OCI-M1 (cell line): Measurements from ENCODE around the gene NUP214.
"Not testable (repeated sequence)": the region's sequence is repeated elsewhere in the genome, so short reads cannot be mapped to it uniquely, and the experiment has no call there.

Experiments used
- DNase-seq: peaks from one replicate; lab custom pipeline; 2025; lab: John Stamatoyannopoulos, UW

Gene NUP214

DNA sequence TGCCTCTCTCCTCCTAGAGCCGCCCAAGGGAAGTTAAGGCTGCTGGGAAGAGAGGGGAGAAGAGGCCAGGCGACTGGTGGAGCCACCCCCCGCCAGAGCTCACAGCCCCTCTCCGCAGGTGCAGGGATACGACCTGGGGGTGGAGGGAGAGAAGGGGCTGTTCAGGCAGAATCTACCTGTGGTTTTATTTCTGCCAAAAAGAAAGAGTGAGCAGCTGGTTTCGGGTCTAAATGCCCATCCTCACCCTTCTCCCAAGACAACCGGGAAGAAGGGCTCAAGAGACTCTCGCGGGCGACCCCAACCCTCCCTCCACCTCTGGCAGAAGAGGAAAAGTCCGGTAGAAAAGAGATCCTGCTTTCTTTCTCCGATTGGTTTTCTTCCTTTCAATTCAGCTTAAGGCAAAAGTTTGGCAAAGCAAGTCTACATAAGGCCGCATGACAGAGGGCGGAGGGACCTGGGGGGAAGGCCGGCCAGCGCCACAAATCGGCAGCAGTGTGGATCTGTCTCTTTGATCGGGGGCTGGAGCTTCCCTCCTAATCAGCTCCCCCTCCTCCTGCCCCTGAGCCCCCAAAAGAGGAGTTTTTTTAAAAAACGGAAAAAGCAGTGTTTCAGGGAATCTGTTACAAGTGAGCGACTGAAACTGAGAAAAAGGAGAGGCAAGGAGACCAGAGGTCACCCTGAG lies 134.7 kb downstream of the NUP214 start:
- no peak for DNase-seq

- no peak for DNase-seq
Measured at GRCh38 chr9:131260751-131261452, 135.5 kb downstream of the NUP214 start.

DNA sequence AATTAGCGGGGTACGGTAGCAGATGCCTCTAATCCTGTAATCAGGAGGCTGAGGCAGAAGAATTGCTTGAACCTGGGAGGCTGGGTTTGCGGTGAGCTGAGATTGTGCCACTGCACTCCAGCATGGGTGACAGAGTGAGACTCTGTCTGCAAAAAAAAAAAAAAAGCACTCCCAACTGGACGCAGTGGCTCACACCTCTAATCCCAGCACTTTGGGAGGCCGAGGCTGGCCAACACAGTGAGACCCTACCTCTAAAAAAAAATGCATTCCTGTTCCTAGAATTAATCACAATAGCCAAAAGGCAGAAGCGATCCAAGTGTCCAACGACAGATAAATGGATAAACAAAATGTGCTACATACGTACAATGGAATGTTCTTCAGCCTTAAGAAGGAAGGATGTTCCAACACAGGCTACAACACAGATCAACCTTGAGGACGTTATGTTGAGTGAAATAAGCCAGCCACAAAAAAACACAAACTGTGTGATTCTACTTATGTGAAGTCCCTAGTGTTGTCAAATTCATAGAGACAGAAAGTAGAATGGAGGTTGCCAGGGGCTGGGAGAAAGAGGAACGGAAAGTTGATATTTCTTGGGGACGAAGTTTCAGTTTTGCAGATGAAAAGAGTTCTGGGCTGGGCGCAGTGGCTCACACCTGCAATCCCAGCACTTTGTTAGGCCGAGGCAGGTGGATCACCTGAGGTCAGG lies 137.1 kb downstream of the NUP214 start:
- DNase-seq: no peak

DNA sequence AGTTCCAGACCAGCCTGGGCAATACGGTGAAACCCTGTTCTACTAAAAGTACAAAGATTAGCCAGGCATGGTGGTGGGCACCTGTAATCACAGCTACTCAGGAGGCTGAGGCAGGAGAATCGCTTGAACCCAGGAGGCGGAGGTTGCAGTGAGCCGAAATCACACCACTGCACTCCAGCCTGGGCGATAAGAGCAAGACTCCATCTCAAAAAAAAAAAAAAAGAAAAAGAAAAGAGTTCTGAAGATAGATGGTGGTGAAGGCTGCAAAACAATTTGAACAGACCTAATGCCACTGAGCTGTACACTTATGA lies 137.6 kb downstream of the NUP214 start:
- not testable (repeated sequence) for DNase-seq

- DNase-seq: no peak
Measured at GRCh38 chr9:131263701-131264100, 138.3 kb downstream of the NUP214 start.

DNA sequence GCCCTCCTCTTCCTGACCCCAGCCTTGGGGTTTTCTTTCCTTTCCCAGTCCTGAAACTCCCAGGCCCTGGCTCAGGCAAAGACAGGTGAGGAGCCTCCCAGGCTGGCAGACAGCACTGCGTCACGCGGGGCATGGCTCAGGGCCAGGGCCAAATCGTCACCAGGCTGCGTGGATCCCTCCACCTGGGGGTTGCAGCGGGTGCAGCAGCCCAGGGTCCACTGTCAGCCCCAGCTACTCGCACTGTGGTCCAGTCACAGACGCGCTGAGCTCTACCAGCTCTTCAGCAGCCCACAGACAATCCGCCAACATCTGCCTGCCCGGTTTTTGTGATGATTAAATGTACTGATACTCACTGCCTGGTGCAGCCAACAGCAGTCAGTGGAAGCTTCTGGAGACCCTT lies 138.8 kb downstream of the NUP214 start:
- no peak for DNase-seq

DNA sequence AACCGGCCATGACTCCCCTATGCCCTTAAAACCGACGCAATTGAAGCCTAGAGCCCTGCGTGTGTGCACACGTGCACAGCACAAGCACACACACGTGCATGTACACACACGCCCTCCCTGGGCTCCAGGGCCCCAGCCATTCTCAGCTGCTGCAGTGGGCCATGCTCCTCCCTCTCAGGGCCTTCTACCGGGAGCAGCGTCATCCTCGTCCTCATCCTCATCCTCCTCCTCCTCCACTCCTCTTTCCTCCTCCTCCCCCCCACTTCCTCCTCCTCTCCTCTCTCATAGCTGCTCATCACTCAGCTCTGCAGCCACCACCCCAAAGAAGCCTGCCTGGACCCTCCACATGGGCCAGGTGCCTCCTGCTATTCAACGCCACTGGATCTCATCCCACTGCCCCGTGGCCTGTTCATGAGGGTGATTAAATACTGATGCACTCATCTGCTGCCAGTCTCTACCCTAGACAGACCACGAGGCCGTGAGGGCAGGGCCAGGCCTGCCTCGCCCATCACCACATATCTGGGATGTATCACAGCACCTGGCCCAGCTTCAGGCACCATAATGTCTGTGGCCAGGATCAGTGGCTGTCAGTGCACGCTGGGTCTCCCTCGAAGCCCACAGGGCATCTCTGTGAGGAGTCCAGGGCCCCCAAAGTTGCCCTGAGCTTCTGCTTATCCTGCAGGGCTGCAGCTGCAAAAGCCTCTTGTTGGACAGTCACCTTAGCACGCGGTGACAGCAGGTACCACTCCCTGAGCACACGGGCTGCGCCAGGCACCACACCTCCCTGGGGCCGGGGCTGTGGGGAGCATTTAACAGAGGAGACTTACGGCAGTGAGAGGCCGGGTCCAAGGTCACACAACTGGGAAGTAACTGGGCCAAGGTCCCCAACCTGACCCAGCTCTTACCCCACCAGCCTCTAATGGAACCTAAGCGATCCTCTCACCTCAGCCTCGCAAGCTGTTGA lies 141.2 kb downstream of the NUP214 start:
- DNase-seq: no peak

GRCh38 chr9:131270171-131271015 lies 145.0 kb downstream of the NUP214 start:
- peak; percentile 66 for DNase-seq

GRCh38 chr9:131271016-131271273 lies 145.6 kb downstream of the NUP214 start:
- not testable (repeated sequence) for DNase-seq

DNA sequence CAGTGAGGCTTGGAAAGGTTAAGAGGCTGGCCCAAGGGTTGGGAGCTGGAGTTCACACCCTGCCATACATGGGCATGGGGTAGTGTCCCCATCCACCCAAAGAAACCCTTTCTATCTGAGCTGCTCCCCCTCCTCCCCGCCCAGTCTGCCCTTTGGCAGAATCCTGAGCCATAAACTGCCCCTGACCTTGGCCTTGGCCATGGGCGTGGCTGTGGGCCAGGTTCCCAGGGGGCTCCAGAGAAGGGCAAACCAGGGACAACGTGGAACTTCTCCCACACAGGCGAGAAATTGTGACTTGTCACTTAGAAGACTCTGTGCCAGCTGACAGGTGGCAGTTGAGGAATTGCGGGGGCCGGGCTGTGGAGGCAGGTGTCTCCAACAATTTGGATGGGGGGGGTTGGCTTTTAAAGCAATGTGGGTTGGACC lies 146.1 kb downstream of the NUP214 start:
- DNase-seq: no peak

DNA sequence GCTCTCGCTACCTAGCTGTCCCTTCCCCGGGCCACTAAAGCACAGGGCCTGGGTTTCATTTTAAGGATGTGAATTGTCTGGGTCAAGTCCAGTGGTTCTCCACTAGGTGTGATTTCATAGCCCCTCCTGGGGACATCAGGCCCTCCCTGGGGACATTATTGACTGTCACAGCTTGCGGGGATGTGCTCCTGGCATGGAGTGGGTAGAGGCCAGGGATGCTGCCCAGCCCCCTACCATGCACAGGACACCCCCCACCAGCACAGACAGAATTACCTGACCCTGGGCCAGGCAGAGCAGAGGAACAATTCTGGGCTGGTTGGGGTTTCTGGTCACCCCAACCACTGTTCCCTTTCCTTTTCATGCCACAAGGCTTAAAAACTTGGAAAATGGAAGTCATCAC lies 146.8 kb downstream of the NUP214 start:
- peak; percentile 19 for DNase-seq

DNA sequence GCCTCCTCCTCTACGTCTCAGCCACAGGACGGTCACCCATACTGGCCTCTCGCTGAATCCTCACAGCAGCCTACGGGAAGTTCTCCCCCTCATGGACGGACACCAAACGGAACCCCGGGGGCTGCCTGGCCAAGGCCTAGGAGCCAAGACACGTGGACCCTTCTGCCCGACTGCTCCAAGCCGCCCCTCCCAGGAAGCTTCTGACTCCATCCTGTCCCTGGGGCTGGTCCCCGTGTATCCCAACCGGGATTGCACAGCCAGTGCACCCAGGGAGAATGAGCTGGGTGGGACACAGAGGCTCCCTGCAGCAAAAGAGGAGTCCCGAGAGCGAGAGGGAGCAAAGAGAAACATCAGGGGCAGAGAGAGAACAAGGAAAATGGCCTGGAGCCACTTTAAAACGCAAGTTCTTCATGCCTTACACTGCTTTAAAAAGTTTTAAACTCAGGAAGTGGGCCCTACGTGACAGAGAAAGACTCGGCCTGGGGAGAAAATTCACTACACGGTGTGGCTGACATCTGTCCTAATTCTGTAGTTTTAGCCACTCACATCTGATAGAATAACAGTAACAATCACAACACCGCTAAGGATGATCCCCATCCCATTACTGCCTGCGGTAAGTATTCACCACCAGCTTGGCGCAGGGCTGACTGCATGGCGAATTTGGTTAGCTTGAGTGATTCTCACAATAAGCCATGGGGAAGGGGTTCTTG lies 147.9 kb downstream of the NUP214 start:
- DNase-seq: peak; percentile 78

DNA sequence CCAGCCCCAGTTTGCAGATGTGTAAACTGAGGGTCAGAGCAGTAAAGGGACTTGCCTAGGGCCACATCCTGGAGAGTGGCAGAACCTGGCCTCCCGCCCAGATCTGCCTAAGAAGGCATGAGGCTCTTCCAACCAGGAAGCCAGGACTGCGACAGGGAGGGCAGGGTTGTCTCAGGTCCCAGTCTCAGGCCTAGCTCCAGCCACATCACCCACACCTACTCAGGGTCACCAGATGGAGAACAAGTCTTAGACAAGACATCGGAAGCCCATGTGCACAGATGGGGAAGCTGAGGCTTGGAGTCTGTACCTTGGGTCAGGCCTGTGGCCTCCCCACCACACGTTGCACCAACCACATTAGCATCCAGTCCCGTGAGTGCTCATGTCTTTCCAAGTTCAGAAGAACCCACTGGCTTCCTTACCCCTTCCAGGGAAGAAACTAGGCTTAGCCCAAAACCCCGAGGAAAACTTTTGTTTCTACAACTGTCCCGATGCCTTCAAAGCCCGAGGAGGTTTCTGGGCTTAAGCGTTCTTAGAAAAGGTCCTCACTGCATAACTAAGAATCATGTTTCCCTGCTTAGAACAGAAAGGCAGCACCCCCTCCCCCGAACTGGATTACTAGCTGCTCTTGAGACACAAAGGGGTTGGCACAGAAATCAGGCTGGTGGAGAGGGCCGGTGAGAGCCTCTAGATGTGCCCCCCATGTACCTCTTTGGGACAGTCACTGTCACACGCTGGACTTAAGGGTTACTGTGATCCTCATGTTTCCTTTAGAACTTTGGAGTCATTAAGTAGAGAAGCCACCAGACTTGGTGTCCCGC lies 148.7 kb downstream of the NUP214 start:
- peak; percentile 74 for DNase-seq

- peak; percentile 70 for DNase-seq
Measured at GRCh38 chr9:131274674-131275331, 149.4 kb downstream of the NUP214 start.

DNA sequence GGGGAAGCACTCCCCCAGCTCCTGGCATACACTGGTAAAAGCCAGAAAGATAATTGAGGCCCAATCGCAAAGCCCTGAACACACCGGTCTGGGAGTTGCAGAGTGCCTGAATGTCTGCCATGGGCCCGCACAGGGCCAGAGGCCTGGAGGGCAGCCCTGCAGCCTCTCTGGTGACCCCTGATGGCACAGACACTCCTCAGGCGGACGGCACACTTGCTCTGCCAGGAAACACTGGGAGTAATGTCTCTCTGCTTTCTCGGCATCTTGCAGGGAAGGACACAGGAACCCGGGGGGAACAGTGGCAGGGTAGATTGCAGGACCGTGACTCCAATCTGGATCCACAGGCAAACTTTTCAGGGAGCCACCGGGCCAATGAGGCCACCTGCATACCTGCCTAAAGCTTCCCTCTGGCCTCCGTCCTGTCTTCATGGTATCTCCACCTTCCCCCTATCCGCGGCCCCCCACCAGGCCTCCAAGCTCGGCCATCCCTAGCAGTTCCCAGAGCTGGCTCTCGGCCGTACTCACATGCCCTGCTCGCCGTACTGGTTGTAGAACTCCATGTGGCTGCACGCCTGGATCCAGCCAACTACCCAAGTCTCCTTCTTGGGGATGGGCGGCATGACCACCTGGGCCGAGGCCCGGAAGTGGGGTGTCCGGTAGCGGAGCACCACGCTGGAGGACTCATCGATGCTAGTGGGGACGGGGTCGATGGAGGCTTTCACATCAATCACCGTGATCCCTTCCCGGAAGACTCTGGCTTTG lies 150.1 kb downstream of the NUP214 start:
- peak; percentile 81 for DNase-seq

GRCh38 chr9:131276094-131276888 lies 150.9 kb downstream of the NUP214 start, which contains the start of gene FAM78A:
TSS of gene FAM78A (minus strand) at chr9:131276510. CDS start at chr9:131276179, 331 bp downstream.
- peak; percentile 70 for DNase-seq

- peak; percentile 60 for DNase-seq
Measured at GRCh38 chr9:131276891-131277286, 151.5 kb downstream of the NUP214 start.
